MV-4-11 (cell line): ENCODE data around the gene PSTPIP1.

ENCODE experiments used
- DNase-seq: peaks from one replicate; lab custom pipeline; 2025; lab: John Stamatoyannopoulos, UW

PSTPIP1 gene

DNA sequence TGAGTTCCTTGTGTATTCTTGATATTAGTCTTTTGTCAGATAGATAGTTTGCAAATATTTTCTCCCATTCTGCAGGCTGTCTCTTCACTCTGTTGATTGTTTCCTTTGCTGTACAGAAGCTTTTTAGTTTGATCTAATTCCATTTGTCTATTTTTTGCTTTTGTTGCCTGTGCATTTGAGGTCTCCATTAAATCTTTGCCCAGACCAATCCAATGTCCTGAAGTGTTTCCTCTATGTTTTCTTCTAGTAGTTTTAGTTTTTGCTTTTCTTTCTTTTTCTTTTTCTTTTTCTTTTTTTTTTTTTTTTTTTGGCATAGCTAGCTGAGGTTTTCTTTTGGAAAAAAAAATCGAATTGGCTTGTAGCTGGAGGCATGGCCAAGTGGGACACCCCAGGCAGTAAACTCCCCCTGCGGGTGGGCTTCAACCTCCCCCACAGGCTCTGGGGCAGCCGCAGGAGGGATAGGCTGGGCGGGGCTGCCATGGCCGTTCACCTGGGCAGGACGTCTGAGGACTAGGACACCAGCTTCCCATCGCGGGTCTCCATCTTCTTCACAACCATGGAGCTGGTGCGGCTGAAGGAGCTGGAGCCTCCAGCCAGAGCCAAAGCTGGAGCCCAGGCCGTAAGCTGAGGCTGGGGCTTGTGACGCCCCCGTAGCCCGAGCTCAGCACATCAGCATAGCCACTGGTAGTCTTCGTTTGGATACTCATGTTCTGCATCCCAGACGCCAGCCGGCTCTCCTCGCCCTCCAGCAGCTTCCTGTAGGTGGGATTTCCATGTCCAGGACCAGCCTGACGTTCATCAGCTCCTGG lies 16.2 kb upstream of the PSTPIP1 start:
- no peak for DNase-seq

GRCh38 chr15:76979331-76979925 lies 15.5 kb upstream of the PSTPIP1 start:
- no peak for DNase-seq

GRCh38 chr15:76979996-76980520 lies 14.9 kb upstream of the PSTPIP1 start:
- DNase-seq, result no peak

DNA sequence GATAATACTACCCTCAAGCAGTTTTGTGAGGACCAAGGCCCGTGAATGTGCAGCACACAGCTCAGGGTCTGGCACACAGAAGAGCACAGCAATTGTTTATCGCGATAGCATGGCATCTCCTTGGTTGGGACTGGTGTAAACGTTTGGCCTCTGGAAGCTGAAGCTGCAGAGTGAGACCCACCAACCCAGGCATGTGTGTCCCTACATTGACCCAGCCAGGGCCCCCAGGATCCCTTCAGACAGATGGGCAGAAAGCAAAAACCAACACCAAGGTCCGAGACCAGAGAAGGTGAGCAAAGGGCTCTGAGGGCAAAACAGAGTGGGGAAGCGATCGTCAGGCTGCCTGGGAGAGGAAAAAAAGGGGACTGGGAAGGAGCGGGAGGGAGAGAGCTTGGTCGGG lies 12.6 kb upstream of the PSTPIP1 start:
- no peak for DNase-seq

- DNase-seq, result no peak
Measured at GRCh38 chr15:76982756-76983155, 12.2 kb upstream of the PSTPIP1 start.

GRCh38 chr15:76983590-76984375 lies 11.1 kb upstream of the PSTPIP1 start:
- peak; percentile 86 for DNase-seq

GRCh38 chr15:76986743-76987142 lies 8.2 kb upstream of the PSTPIP1 start:
- no peak for DNase-seq

DNA sequence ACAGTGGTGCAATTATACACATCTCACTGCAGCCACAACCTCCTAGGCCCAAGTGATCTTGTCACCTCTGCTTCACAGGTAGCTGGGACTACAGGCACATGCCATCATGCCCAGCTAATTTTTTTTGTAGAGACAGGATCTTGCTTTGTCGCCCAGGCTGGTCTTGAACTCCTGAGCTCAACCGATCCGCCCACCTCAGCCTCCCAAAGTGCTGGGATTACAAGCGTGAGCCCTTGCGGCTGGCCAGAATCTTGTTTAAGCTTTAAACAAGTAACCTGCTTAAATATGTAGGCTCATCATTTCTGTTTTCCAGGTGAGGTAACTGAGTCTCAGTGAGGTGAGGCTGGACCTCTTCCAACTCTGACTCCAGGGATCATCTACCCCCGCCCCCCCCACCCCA lies 7.7 kb upstream of the PSTPIP1 start:
- DNase-seq, result no peak

GRCh38 chr15:76987896-76988860 lies 6.7 kb upstream of the PSTPIP1 start:
- peak; percentile 93 for DNase-seq

- DNase-seq, result no peak
Measured at GRCh38 chr15:76988867-76989780, 5.8 kb upstream of the PSTPIP1 start.

- DNase-seq, result peak; percentile 26
Measured at GRCh38 chr15:76991048-76991447, 3.9 kb upstream of the PSTPIP1 start.

DNA sequence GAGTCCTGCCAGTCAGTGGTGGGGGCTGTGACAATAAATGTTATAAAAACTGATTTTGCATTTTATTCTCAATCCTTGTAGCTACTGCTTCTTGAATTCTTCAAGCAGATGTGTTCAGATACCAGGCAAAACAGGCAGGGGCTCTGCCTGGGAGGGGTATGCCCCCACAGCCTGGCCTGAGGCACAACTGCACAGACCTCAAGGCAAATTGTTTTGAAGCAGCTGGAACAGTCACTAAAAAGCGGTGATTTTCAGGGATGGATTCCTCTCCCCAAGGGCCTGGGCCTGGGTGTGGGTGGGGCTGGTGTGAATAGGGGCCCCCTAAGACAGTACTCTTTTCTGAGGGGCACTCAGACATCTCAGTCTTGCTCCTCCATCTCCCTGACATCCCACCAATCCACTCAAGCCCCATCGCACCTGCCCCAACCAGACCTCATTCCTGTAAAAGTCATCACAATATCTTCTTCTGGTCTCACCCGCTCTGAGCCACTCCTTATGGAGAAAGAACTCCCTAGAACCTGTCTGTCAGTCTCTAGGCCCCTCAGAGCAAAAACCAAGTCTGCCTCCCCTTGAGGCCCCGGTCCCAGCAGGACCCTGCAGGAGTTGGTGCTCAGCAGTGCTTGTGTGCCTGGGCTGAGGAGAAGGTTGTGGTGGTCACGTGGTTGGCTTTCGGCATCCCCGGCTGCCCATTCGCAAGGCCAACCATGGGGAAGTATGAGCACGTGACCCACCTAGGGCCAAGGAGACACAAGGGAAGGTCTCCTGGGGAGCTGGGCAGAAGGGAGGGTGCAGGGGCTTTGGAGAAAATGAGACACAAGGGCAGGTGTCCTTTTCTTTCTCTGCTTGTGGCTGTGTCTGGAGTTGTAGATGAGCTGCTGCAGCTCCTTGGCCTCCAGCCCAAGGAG lies 2.9 kb upstream of the PSTPIP1 start:
- peak; percentile 5 for DNase-seq

DNA sequence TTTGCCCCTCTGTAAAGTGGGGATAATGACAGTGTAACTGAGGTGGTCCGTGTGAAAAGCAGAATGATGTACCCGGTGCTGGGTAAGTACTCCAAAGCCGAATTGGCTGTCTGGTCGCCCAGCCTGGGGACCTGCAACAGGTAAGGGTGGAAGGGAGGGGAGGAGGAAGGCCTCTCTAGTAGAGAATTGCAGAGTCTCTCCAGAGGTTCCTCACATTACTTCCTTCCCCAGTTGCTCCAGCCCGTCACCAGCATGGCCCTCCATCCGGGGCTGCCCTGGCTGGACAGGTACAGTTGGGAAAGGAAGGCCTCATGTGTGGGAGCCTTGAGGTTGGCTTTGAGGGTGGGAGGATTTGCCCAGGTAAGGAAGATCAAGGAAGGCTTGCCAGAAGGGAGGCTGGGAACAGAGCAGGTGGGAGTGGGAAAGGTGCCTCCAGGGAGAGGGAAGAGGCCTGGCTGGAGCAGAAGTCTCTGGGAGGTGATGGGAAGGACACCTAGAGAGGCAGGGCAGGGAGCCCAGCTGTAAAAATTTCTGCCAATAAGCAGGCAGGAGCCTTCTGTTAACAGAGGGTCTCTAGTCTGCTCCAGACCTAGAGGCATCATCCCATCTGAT lies 1.7 kb upstream of the PSTPIP1 start:
- no peak for DNase-seq

DNA sequence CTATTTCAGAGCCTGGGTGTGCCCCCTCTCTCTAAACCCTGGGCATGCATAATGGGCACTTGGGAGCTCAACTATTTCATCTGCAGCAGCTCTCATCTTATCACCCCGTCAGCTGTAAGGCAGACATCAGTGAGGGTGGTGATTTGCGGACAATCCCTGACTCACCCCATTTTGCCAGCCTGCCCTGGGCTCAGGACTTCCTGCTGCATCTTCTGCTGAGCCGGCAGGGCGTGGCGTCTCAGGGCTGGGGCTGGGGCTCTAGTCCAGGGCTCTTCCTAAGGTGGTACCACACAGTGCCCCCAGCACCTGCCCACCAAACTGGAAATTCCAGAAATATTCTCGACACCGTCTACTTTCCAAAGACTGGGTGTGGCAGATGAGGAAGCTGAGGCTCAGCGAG lies 925 bp upstream of the PSTPIP1 start:
- peak; percentile 9 for DNase-seq

GRCh38 chr15:76994496-76994895 lies 430 bp upstream of the PSTPIP1 start:
- DNase-seq, result no peak

GRCh38 chr15:76996076-76996525 lies 1.2 kb downstream of the PSTPIP1 start:
- DNase-seq, result no peak

GRCh38 chr15:76996526-76997401 lies 1.8 kb downstream of the PSTPIP1 start:
- DNase-seq, result no peak
